Inferior parietal cortex (tissue), 1 donor: ENCODE measurements around the gene ATP8A2.
"Not testable (repeated sequence)": the region's sequence is repeated elsewhere in the genome, so short reads cannot be mapped to it uniquely, and the experiment has no call there.

ENCODE experiments used
- DNase-seq: peaks from one replicate; pipeline ENCODE4 v3.0.0-alpha.2; 2016; ENCODE audit errors: extremely low spot score

Gene ATP8A2

DNA sequence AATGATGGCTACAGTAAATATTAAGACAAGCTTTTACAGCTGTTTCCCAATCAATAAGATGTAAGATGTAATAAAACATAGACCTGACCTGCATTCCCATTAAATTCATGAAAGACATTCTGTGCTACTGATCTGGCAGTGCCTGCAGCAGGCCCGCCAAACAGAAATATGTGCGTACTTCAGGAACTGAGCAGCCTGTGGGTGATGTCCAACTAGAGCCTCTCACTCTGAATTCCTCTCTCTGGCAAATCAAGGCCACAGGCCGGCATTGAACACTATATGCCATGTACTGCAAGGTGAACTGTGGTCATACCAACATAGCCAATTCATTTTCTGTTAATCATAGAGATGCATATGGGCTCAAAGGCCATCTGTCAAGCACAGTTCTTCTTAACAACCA, 662.2 kb downstream of the ATP8A2 start:
- no peak for DNase-seq

DNA sequence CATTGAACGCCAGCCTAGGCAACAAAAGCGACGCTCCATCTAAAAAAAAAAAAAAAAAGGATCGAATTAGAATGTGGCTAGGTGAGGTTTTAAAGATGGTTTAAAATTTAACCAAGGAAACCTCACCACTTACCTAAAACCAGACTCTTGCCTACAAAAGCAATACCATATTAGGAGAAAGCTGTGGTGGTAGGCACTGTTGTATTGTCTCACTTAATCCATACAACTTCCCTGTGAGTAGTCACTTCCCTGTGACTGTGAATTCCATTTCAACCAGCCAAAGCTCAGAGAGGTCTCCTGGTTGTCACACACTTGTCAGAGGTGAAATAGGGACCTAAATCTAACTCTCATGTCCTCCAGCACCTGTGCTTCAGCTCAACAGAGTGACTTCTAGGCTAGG, 664.6 kb downstream of the ATP8A2 start:
- no peak for DNase-seq

- peak; percentile 77 for DNase-seq
Measured at GRCh38 chr13:26037302-26037701, 665.5 kb downstream of the ATP8A2 start.

DNA sequence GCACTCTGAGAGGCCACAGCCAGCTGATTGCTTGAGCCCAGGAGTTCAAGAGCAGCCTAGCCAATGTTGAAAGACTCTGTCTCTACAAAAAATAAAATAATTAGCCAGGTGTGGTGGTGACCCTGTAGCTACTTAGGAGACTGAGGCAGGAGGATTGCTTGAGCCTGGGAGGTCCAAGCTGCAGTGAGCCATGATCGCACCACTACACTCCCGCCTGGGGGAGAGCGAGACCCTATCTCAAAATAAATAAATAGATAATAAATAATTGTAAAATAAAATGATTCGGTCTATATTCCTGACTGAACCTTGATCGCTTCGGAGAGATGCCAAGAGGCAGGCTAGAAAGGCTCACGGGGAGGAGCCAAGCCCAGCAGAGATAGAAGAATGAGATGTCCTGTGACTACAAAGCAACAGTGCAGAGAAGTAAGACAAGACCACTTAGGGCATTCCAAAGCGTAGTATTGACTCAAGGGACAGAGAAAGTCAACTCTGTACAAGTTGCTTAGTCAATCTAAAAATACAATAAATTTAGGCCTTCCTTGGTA, 667.2 kb downstream of the ATP8A2 start:
- DNase-seq: no peak

GRCh38 chr13:26041444-26041843, 669.7 kb downstream of the ATP8A2 start:
- no peak for DNase-seq

GRCh38 chr13:26042785-26043184, 671.0 kb downstream of the ATP8A2 start:
- DNase-seq: no peak

GRCh38 chr13:26045142-26045541, 673.4 kb downstream of the ATP8A2 start:
- DNase-seq: no peak

- DNase-seq: no peak
Measured at GRCh38 chr13:26046639-26047038, 674.9 kb downstream of the ATP8A2 start.

DNA sequence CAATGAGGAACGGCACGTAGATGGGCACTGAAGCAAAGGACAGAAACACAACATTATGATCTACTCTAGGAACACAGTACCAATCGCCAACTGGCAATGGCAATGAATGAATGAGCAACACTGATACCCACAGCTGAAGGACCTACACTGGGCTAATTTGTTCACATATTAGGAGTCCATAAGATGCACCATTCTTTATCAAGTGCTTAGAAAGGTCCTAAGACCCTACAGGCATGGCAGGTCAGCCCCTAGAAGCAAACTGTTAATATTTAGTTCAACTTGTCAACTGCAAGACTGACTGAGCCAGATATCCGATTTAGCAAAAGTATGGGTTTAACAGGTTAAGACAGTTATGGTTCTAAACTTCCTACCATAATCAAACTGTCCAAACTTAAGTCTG, 675.3 kb downstream of the ATP8A2 start:
- DNase-seq: no peak

DNA sequence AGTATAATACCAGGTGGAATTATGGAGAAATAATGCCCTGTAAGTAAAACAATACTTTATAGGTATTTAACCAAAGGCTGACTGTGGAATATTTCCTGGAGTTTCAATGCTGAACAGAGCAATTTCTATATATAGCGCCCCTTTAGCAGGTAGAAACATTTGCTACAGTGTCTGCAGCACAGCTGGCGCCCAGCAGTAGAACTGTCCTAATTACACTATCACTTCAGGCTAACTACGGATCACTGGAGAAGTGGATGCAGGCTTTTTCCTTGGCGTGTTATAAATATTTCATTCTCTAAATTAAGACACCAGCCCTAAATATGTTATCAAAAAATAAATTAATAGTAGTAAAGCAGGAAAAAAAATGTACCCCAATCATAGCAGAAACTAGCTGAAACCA, 677.0 kb downstream of the ATP8A2 start:
- DNase-seq: no peak

DNA sequence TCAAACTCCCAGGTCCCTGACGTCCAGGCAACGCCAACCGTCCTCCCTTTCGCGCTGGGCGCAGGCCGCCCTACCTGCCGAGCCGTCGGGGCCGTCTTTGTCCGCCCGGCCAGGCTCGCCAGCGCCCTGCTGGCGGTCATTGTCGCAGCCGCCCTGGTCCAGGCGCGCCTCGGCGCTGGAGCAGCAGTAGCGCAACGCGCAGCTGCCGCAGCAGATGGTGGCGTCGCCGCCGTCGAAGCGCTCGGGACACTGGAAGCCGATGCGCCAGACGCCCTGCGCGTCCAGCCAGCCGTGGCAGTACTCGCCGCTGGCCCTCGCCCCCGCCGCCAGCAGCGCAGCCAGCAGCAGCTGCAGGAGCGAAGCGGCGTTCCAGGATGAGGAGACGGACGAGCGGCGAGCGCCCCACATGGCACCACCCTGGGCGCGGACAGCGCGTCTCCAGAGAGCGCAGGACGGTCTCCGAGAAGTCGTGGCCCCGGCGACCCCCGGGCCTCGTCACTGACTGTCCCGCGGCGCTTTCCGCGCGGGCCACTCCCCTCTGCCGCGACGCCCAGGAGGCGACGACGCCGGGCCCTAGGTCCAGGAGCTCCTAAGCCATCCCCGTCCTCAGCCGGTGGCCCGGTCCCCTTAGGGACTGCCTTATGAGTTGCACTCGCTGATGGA, 678.9 kb downstream of the ATP8A2 start:
- no peak for DNase-seq

DNA sequence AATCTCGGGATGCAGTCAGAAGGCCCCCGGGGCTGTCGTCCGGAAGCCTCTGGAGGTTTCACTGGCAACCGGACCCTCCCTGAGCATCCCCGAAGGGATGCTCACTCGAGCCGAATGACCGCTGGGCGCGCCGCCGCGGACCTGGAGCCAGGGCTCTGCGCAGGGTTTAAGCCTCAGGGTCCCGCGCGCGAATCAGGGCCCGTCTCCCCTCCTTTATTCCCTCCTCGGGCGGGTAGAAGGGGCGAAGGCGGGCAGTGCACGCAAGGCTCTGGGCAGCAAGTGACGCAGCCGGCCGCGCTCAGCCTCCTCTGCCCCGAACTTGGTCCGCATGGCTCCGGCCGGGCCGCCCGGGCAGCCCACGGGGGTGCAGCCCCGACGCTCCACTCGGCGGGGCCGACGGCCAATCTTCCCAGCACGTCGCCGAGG, 679.5 kb downstream of the ATP8A2 start:
- DNase-seq: no peak

GRCh38 chr13:26051657-26052311, 680.0 kb downstream of the ATP8A2 start, which contains the start of gene SHISA2:
SHISA2 (minus strand) TSS chr13:26052016; CDS start chr13:26050975, 1,041 bp downstream.
- peak; percentile 65 for DNase-seq

DNA sequence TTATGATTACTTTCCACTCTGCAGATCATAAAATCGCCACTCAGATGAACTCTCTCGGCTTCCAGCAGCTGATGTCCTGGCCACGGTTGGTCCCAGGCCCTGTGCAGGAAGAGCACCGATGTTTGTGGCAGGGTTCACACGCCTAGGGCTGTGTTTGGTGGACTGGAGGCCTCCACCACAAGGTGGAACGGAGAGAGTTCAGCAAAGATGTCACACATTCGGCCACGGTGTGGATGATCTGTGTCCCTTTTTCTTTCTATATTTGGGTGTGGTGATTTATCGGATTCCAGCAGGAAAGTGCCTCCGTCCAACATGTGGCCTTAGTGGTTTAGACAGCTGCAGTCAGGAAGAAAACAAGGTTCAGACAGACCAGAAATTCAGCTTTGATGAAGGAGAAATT, 680.6 kb downstream of the ATP8A2 start:
- DNase-seq: no peak

GRCh38 chr13:26053418-26053980, 681.7 kb downstream of the ATP8A2 start:
- DNase-seq: no peak

- no peak for DNase-seq
Measured at GRCh38 chr13:26054896-26055295, 683.1 kb downstream of the ATP8A2 start.

DNA sequence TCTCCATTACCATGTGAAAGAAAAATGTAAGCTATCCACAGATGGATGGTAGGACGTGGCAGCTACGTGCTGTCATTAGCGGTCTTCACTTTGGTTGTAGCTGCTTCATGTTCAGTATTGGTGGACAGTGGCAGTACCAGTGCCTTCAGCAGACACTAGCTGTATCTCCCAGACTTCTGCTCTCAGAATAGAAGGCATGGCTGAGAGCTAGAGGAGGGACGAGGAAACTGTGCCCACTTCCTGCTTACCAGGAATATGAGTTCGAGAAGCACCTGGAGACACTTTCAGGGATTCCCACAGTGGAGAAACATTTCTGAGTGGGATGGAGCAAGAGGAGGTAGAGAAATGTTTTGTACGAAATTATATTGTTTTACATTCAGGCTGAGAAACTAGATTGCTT, 686.9 kb downstream of the ATP8A2 start:
- DNase-seq: no peak

GRCh38 chr13:26060357-26060756, 688.6 kb downstream of the ATP8A2 start:
- DNase-seq: no peak

DNA sequence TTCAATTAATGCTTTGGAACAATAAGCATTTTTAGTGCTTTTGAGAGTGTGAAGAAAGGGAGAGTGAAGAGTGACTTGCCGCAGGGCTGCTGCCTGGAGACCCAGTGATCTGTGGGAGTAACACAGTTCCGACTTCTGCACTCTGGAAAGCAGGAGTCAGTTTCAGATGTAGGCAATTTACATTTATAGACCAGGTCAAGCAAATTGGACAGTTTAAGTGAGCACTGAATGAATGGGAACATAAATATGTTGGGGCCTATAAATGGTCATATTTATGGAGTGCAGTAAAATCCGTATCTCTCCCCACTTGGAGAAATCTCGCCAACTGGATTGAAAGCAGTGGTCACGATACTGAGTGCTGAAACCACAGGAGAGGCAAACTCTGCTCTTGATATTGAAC, 689.5 kb downstream of the ATP8A2 start:
- DNase-seq: no peak

- no peak for DNase-seq
Measured at GRCh38 chr13:26061947-26062346, 690.2 kb downstream of the ATP8A2 start.

DNA sequence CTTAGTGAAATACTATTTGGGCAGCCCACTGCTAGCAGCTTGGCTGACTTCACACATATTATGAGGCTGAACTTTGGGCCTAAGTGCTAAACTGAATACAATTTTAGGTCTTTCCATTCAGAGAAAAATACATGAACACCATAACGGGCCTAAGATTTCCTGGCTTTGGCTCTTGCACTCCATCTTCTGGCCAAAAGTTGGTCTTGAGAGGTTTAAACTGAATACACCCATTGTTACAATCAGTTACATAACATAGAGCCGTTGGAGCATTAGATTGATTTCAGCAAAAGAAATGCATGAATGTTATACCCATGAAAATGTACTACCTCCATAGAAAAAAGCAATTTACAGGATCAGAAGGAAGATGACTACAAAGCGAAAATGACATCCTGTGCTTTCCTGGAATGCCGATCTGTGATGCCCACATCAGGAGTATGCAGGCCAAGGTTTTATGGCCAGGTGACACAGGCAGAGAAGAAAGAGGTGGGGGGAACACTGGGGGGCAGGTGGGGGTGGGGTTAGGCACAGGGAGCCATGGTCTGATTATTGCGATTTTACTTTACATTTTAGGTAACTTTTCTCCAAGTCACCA, 691.2 kb downstream of the ATP8A2 start:
- DNase-seq: peak; percentile 91

- DNase-seq: not testable (repeated sequence)
Measured at GRCh38 chr13:26066492-26066891, 694.7 kb downstream of the ATP8A2 start.

- DNase-seq: no peak
Measured at GRCh38 chr13:26067601-26068000, 695.8 kb downstream of the ATP8A2 start.
